Measurements from ENCODE around the gene CAPN9.
"Not testable (repeated sequence)": the region's sequence is repeated elsewhere in the genome, so short reads cannot be mapped to it uniquely, and the experiment has no call there.

CAPN9 gene

GRCh38 chr1:230747127-230747730 is at the start of gene CAPN9:
Gene CAPN9 (plus strand): TSS chr1:230747388. CDS start chr1:230747497, 109 bp downstream.
- no peak for FAIRE-seq

GRCh38 chr1:230698130-230698529 is 49.1 kb upstream of the CAPN9 start:
- no peak for DNase-seq (ENCODE audit: low spot score)

More at GRCh38 chr1:230747127-230747730, at the start of gene CAPN9:
- no peak for DNase-seq (ENCODE audit: low spot score)

GRCh38 chr1:230698964-230699363 is 48.2 kb upstream of the CAPN9 start:
- not testable (repeated sequence) for DNase-seq (ENCODE audit: low spot score); FAIRE-seq

More at GRCh38 chr1:230698130-230698529, 49.1 kb upstream of the CAPN9 start:
- no peak for FAIRE-seq

- DNase-seq (ENCODE audit: low spot score) (no peak), FAIRE-seq (no peak)
Measured at GRCh38 chr1:230699716-230700115, 47.5 kb upstream of the CAPN9 start.

GRCh38 chr1:230700132-230700531 is 47.1 kb upstream of the CAPN9 start:
- DNase-seq (ENCODE audit: low spot score) (no peak), FAIRE-seq (no peak)

GRCh38 chr1:230701434-230701833 is 45.8 kb upstream of the CAPN9 start:
- DNase-seq (ENCODE audit: low spot score) (no peak), FAIRE-seq (no peak)

- FAIRE-seq = no peak
Measured at GRCh38 chr1:230701895-230702768, 45.1 kb upstream of the CAPN9 start.

GRCh38 chr1:230702934-230703678 is 44.1 kb upstream of the CAPN9 start:
- no peak for FAIRE-seq
- no peak for DNase-seq (ENCODE audit: low spot score)

More at GRCh38 chr1:230701895-230702768, 45.1 kb upstream of the CAPN9 start:
- no peak for DNase-seq (ENCODE audit: low spot score)

GRCh38 chr1:230703679-230704385 is 43.4 kb upstream of the CAPN9 start:
- FAIRE-seq (no peak), DNase-seq (ENCODE audit: low spot score) (no peak)

GRCh38 chr1:230704830-230705229 is 42.4 kb upstream of the CAPN9 start:
- DNase-seq (ENCODE audit: low spot score) = no peak
- FAIRE-seq = no peak

GRCh38 chr1:230705289-230706019 is 41.7 kb upstream of the CAPN9 start:
- no peak for DNase-seq (ENCODE audit: low spot score)

GRCh38 chr1:230706020-230706699 is 41.0 kb upstream of the CAPN9 start:
- no peak for FAIRE-seq

More at GRCh38 chr1:230705289-230706019, 41.7 kb upstream of the CAPN9 start:
- FAIRE-seq = no peak

GRCh38 chr1:230706887-230707731 is 40.1 kb upstream of the CAPN9 start:
- no peak for FAIRE-seq
- no peak for DNase-seq (ENCODE audit: low spot score)

More at GRCh38 chr1:230706020-230706699, 41.0 kb upstream of the CAPN9 start:
- DNase-seq (ENCODE audit: low spot score) = no peak

GRCh38 chr1:230707732-230708630 is 39.2 kb upstream of the CAPN9 start:
- DNase-seq (ENCODE audit: low spot score) (no peak), FAIRE-seq (no peak)

GRCh38 chr1:230708631-230709580 is 38.3 kb upstream of the CAPN9 start:
- DNase-seq (ENCODE audit: low spot score) (no peak), FAIRE-seq (no peak)

- DNase-seq (ENCODE audit: low spot score) (no peak), FAIRE-seq (no peak)
Measured at GRCh38 chr1:230709619-230710542, 37.3 kb upstream of the CAPN9 start.

Data from RCC 7860 (cell line).